Activated CD8-positive, alpha-beta memory T cell treated with anti-CD3 and anti-CD28 coated beads for 48 hours (primary cell): ENCODE results near the gene BCL11A.

ENCODE experiments used
- DNase-seq, 3 experiments: peaks; one replicate each; pipeline ENCODE4 v3.0.0-alpha.2; 2020; ENCODE audit warnings: low read depth in 2 of 3, low spot score in 2 of 3

Gene BCL11A

GRCh38 chr2:60528281-60529020 lies 25.0 kb downstream of the BCL11A start:
- no peak for DNase-seq

- DNase-seq = no peak
These were observed 25.7 kb downstream of the BCL11A start for GRCh38 chr2:60527762-60528161.

GRCh38 chr2:60526623-60527022 lies 26.8 kb downstream of the BCL11A start:
- no peak for DNase-seq

DNA sequence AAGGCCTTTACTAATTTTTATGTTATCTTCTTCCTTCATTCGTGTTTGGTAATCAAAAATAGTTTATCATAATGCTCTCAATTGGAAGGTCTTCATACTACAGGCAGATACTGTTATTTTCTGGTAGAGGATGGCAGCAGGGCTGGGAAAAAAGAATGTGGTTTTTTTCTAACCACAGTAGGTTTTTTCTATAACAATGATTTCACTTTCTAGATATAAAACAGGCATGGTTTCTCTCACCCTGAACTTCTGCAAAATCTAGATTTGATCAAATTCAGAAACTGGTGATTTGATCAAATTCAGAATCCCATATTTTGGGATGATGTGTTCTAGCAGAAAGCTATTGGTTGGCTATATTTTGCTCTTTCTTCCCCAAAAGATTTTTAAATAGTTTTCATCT lies 27.6 kb downstream of the BCL11A start:
- DNase-seq = no peak

DNA sequence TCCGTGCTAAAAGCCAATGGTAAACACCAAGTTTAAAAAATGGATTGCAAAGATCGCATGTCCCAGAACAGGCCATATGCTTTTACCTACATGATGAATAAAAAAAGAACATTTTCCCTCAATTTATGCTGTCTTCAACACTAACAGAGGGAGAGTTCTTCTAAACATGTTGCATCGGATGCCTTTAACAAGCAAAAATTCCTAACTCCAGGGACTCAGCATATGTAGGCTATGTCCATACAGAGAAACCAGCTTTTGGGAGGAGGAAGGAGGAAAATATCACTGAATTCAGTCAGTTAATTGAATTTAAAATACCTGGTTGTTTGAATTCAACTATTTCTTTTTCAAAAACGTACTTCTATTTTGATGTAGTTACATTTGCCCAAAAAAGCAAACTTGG lies 28.6 kb downstream of the BCL11A start:
- no peak for DNase-seq

DNA sequence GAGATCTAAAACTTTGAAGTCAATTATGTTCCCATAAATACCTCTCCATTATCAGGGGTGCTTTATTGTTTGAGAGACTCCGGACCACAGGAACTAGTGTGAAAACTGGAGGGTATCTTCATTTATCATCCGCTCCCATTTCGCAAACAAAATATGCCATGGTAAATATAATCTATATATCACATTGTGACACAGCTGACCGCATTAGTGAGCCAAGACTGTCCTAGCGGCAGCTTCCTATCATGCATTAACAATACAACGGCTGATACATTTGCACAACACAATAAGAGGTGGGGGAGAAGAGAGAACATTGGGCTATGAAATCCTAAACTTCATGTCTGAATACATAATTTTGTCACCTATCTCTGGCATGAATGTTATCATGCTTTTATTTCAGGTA lies 29.5 kb downstream of the BCL11A start:
- no peak for DNase-seq

- no peak for DNase-seq
These were observed 31.0 kb downstream of the BCL11A start for GRCh38 chr2:60522462-60522861.

GRCh38 chr2:60521626-60522025 lies 31.8 kb downstream of the BCL11A start:
- DNase-seq = no peak

- DNase-seq = no peak
These were observed 32.4 kb downstream of the BCL11A start for GRCh38 chr2:60520917-60521539.

DNA sequence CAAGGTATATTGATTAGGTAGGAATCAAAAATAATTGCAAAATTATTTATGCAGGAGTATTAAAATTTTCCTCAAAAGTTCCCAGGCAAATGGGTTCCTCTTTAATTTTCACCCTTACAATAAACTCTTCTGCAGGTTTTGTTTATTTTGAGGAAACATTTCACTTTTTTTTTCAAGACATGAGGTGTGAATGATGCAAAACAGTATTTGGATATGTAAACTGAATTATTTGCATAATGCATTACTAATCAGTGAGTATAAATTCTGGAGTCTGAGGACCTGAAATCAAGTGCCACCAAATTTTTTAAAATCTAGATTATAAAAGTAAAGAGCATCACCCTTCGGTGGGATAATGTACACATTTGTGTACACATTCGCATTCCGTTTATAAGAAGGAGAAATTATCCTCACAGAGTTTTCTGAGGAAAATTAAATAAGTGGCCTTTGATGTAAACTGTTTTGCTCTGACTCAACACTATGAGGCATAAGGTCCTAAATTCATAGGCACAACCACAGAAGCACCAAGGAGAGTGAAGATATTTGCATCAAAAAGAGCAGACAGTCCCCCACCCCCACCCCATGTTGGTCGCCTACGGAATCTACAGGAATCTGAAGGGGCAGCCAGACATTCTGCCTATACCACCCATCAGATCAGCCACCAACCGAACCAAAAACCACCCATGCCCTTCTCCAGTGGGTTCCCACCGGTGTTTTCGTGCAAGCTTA lies 33.1 kb downstream of the BCL11A start:
- no peak for DNase-seq

DNA sequence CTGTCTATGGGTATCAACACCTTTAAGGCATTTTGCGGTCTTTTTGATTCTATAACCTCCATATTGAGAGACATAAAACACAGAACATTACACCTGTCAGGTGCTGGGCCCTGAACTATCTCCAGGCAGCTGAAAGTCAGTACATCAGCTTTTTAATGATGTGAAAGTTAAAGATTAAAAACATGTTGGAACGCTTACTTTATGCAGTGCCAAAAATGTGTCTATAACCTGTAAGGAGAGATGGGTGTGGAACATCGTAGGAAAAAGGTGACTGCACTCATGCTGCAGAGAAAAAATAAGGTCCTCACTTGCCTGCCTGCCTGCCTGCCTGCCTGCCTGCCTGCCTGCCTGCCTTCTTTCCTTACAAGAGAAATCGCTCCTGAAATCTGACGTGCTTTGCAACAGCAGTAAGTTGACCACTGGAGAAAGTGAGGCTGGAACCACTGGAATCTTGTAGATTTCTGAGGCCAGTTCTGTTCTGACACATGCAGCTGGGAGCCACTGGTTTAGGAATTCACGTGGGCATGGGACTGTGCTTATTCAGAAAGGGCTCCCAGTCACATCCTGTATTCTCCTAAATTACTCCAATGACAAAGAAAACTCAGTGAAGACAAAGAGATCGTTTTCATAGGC lies 34.1 kb downstream of the BCL11A start:
- no peak for DNase-seq

DNA sequence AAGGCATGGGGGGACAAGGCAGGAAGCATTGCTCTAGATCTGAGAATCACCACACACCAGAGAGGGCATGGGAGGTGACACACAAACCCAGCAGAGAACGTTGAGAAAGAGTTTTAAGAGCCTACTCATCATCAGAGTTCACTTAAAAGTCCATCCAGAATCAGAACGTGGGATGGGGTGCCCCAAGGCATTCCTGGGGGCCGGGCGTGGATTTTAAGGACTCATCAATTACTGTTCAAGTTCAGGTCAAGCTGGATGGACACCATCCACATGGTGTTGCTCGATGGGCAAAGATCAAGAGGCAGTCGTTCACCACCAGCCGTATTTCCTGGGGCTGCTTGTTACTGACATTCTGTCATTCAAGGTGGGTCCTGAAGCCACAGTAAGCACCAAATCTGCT lies 34.9 kb downstream of the BCL11A start:
- no peak for DNase-seq

GRCh38 chr2:60517446-60517845 lies 36.0 kb downstream of the BCL11A start:
- no peak for DNase-seq

GRCh38 chr2:60516826-60517225 lies 36.6 kb downstream of the BCL11A start:
- DNase-seq = no peak

DNA sequence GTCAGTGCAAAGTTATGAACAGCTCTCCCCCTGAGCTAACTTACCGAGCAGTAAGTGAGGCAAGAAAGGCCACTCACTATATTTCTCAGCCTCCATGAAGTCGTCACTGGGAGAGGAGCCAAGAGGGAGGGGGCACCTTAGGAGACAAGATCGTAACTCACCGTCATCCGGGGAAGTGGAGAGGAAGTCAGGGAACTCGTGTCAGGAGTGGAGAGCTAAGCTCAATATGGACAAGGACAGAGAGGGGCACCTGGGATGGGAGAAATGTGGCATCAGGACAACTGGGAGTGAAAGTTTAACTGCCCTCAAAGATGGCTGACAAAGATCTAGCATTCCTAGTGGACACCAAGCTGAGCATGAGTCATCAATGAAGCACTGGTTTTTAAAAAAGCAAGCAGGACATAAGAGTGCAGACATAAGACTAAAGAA lies 37.1 kb downstream of the BCL11A start:
- no peak for DNase-seq

DNA sequence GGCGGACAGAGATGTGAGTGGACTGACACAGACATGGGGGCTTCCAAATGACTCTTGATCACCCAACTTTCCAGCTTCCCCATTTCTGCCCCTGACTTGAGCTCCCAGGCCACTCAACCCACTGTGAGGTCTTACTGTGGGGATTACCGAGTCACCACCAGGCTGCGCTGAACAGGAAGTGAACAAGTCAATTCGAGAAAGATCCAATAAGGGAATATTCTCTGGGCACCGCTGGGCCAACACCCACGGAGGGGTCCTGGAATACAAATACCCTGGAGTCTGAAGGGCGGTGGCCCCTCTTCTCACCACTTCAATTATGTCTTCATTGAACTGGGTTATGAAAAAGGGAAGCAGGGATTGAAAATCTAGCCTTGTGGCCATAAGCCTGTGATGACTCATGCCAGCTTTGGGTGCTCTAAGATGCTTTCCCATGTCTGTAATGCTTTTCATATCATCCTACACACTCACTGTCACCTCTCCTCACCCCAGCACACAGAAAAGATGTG lies 37.7 kb downstream of the BCL11A start:
- DNase-seq = no peak

DNA sequence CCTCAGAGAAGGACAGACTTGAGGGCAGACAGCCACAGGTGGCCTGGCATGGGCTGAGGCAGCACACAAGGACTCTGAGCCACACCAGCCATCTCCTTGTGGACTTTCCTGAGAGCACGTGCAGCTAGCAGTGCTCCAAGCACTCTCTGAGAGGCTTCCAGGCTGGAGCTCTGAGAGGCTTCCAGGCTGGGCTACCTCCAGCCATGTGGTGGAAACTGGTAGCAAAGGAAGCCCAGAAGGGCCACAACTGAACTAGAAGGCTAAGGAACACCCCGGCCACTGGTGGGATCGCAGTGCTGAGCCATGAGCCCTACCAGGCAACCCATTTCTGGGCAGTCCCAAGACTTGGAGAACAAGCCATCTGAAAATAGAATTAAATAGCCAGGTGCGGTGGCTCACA lies 39.5 kb downstream of the BCL11A start:
- DNase-seq = no peak

- no peak for DNase-seq
These were observed 40.3 kb downstream of the BCL11A start for GRCh38 chr2:60513191-60513590.

DNA sequence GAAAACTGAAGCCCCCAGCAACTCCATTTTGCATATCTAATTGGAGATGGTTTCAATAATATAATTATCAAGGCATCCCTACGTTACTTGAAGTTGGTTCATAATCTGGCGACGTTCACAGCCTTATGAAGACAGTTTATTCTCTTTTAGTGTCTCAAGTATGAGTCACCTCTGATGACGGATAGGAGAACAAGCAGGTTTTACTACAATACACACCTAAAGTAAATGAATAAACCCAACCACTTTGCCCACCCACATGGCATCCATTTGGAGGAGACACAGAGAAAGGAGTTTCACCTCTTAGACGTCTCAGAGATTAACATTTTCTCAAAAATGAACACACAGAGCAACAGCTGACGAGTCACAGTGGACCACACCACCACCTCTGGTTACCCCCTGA lies 40.8 kb downstream of the BCL11A start:
- no peak for DNase-seq

GRCh38 chr2:60512062-60512622 lies 41.3 kb downstream of the BCL11A start:
- DNase-seq = no peak

- DNase-seq = no peak
These were observed 42.7 kb downstream of the BCL11A start for GRCh38 chr2:60510713-60511112.
